NCI-H510A (cell line): ENCODE results near the gene TPGS2.
"Not testable (repeated sequence)": the region's sequence is repeated elsewhere in the genome, so short reads cannot be mapped to it uniquely, and the experiment has no call there.

ENCODE experiments used
- DNase-seq: peaks from one replicate; lab custom pipeline; 2025; lab: John Stamatoyannopoulos, UW

Gene TPGS2

DNA sequence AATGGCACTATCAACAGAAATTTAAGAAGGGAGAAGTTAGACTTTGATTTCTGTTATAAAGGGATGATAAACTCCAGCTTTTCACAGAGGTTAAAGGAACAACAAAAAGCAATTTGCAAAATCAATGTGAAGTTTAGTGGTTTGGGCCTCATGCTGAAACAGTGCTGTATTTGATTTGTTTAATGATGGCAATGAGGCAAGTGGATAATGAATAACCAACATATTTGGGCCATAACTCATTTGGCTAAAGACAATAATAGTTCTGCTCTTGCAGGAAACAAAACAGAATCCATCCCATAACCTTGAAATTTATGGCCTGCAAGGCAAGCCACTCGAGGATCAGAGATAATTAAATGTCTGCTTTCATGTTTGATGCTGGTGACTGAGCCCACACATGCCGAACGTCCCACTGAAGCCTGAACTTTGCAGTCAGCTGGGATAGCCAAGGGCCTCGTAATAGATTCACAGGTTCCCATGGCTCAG, 56.5 kb downstream of the TPGS2 start:
- no peak for DNase-seq

DNA sequence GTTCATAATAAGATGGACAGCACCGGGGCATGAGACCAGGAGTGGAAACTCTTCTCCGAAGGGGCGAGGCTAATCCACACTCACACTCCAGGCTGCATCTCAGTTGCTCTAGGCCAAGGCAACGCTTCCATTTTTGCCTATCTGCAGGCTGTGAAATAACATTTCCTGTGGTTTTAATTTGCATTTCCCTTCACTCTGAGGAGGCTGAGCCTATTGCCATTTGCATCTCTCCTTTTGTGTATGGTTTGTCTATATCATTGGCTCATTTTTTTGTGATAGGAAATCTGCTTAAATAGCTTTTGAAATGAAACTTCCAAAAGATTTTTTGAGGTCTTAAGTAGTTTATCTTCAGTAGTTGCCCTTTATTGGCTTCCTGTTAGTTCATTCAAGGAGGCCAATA, 57.6 kb downstream of the TPGS2 start:
- DNase-seq: no peak

DNA sequence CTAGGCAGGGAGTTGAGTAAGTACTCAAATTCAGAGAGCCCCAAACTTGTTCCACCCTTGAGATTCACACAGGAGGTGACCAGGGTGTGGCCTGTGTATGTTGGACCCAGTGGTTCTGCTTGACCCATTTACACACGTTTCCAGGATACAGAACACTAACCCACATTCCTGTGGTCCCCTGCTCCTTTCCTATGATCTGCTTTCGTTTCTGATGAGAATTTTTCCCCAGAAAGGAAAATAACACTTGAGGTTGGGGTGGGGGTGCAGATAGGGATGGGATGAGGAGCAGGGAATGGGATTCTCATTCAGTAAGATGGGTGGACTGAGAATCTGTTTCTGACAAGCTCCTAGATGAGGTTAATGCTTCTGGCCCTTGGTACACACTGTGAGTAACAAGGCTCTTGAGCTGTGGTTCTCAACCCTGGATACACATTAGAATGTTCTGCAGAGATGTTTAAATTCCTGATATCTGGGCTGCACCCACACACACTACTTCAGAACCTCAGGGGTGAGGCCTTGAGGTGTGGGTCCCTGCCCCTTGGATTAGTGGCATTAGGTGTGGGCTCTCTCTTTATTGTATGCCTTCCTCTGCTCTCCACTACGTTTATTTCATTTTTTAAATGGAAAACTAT, 58.4 kb downstream of the TPGS2 start:
- DNase-seq: no peak

DNA sequence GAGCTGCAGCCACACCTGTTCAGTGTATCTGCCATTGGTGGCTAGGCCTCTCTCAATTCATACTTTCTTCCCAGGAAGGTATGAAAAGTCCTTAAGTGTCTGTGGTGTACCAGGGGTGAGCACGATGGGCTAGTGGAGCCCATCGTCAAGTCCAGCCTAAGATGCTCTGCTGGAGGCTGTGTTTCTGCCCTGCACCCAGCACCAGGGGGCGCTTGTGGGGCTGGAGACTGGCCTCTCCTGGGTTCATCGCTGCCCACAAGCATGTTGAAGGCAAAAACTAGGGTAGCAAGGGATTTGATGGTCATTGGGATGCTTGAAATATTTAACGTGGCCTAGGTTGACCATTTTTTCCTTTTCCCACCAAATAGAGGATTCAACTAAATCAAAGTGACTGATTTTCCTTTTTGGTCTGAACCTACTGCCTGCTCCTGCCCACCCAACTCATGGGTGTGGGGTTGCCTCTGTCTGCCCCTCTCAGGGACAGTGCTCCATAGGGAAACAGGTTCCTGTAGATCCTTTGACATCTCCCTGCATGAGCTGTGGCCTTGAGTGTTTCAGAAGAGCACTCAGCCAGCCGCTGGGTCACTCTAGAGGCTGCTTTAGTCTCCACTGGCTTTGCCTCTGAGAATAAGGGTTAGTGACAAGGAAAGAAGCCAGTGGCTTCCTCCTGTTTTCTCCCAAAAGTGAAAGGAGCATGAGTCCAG, 59.0 kb downstream of the TPGS2 start:
- no peak for DNase-seq

DNA sequence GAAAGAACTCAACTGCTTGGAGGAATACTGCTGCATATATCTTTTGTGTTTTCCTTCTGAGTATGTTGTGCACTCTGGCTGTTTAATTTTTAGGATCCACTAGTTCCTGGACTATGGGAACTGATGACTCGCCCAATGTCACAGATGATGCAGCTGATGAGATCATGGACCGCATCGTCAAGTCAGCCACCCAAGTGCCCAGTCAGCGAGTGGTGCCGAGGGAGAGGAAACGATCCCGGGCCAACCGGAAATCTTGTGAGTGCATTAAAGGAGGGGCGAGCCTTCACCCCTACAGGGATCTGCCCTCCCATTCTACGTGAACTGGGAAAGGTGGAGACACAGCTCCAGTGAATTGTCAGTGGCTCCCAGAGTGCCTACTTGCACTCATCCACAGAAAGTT, 59.6 kb downstream of the TPGS2 start:
- no peak for DNase-seq

DNA sequence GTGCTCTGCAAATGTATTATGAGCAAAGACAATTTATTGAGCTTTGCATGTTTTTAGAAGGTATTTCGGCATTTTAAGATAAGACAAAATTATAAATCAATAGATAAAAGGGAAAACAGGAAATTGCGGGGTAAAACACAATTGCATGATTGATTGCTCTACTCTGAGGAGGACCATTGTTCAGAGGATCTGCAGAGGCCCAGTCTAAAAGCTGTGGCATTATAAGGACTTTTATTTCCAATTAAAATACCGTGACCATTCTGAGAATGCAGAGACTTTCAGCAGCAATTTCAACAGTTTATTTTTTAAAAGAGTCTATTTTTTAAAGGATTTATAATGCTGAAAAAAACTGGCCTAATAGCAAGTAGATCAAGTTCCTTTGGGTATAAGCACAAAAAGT, 62.0 kb downstream of the TPGS2 start:
- DNase-seq: no peak

DNA sequence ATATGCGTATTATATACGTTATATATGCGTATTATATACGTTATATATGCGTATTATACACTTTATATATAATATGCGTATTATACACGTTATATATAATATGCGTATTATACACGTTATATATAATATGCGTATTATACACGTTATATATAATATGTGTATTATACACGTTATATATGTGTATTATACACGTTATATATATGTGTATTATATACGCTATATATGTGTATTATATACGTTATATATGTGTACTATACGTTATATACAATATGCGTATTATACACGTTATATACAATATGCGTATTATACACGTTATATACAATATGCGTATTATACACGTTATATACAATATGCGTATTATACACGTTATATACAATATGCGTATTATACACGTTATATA, 65.8 kb downstream of the TPGS2 start:
- DNase-seq: not testable (repeated sequence)

DNA sequence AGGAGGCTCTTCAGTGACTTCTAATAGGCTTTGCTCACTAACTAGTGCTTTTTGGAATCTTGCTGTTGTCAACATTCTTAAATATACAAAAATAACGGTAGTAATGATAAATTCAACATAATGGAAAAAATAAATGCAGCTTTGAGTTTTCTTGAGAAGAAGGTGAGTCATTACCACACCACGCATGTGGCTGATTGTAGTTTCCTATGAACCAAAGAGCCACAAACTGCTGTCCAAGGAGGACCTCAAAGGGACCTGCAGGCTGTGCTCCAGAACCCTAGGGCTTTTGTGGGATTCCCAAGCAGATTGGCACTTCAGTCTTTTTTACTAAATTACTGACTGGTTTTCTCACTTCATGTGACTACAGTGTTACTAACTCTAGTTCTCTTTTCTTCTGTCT, 66.7 kb downstream of the TPGS2 start:
- no peak for DNase-seq

DNA sequence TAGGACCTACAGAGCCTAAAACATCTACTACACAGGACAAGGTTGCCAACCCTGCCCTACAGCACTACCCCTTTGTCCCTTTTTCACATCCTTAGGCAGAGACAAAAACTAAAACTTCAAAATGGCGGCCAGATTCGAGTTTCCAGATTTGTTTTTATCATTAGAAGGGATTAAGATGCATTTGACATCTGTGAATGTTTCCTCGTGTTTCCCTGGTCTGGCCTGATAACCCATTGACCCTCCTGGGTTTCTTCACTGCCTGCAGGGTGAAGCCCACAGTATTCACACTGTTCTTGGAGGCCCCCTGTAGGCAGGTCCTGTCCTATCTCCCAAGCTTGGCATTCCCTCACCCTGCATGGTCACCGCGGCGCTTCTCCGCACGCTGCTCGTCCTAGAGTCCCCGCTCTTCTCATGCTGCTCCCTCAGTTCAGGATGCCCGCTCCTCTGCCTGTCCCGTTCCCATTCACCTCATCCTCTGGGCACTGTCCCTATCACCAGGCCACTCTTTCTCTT, 67.6 kb downstream of the TPGS2 start:
- DNase-seq: no peak

DNA sequence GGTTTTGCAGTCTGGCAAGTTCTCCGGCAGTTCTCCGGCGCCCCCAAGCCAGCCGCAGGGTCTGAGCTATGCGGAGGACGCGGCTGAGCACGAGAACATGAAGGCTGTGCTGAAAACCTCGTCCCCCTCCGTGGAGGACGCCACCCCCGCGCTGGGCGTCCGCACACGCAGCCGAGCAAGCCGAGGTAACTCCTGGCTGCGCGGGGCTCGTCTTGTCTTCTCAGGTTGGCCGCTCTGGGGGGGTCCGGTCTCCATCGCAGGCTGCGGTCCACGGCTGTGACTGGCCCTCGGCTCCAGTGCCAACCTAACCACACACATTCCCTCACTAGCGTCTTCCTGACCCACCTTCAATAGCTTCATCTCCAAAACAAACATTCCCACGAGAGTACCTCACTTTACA, 68.2 kb downstream of the TPGS2 start:
- no peak for DNase-seq

DNA sequence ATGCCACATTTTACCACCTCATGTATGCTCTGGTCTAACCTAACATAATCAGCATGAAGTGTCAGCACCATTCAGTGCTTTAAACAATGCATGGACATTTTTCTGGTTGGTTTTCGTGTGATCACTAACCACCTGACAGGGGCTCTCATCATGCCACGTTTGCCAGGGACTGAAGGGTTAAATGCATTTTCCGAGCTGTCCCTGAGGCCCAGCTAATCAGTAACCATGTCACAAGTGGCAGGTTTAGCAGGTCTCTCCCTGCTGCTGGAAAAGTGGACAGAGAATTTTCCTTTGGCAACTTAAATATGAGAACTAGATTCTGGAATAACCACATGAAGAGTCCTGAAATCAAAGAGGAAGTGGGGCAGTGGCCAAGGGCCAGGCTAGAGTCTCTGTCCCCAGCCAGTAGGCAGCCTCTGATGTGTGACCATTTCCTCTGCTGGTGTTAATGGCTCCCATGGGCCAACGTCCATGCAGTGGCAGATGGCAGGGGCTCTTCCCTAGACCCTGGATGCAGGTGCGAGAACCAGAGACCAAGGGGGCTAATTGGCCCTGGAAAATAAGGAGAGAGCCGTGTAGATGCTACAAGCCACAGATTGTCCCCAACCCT, 69.5 kb downstream of the TPGS2 start:
- DNase-seq: no peak

DNA sequence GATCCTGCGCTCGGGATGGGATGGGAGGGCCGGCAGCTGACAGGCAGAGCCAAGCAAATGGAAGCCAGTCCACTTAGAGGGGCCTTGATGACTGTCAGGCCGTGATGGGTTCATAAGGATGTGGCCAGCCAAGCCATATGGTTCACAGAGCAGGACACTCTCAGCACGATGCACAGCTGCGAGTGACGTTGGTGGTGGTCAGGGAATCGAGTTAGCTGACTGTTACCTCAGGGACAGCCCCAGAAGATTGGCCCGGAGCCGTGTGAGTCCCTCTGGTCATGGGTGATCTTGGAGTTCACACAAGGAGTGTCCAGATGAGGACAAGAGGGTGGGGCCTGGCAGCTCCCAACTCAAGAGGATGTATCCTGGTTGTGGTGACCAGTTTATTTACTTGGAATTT, 70.2 kb downstream of the TPGS2 start:
- no peak for DNase-seq

DNA sequence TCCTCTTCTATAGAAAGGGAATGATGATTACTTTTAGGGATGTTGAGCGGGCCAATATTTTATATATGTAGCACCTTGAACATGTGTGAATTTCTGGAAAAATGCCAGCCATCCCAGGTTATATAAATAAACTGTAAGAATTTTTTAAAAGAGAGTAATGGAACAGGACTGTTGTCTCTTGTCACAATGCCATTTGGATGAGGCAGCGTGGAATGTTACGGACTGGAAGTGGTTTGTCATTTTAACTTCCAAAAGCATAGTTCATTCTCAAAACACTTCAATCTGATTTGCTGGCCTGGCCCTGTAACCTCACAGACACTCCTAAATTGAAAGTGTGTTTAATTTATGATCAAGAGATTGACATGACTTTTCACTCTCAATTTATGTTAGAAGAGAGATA, 70.8 kb downstream of the TPGS2 start:
- no peak for DNase-seq

DNA sequence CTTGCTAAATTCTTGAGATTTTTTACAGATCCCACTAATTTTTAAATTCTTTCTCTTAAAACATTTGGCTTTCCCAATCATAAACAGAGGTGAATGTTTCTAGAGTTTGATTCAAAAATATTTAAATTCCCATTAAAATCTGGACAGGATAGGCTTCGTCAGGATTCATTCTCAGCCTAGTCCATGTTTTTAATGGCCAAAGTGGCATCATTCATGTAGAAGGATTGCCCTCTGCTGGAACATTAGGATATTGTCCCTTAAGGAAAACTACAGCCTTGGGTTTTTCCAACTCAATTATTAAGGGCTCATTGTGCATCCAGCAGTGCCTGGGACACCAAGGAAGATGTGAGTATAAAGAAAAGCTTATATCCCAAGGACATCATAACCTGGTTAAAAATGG, 71.7 kb downstream of the TPGS2 start:
- DNase-seq: peak; percentile 29

DNA sequence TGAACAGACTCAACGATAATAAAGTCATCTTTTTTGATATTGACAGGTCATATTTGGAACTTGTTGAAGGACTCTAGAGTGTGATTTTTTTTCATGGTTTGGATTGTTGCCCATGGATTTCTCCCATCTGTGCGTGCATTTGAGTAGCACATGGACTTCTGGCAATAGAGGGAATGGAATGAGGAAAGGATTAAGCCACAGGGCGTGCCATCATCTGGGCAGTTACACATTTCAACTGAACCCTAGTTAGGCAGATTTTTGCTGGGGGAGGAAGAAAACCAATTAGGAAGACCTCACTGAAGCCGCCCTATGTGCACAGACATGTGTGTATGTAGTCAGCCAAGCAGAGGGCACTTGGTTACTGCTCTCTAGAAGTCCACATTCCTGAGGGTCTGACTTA, 72.6 kb downstream of the TPGS2 start:
- DNase-seq: no peak

DNA sequence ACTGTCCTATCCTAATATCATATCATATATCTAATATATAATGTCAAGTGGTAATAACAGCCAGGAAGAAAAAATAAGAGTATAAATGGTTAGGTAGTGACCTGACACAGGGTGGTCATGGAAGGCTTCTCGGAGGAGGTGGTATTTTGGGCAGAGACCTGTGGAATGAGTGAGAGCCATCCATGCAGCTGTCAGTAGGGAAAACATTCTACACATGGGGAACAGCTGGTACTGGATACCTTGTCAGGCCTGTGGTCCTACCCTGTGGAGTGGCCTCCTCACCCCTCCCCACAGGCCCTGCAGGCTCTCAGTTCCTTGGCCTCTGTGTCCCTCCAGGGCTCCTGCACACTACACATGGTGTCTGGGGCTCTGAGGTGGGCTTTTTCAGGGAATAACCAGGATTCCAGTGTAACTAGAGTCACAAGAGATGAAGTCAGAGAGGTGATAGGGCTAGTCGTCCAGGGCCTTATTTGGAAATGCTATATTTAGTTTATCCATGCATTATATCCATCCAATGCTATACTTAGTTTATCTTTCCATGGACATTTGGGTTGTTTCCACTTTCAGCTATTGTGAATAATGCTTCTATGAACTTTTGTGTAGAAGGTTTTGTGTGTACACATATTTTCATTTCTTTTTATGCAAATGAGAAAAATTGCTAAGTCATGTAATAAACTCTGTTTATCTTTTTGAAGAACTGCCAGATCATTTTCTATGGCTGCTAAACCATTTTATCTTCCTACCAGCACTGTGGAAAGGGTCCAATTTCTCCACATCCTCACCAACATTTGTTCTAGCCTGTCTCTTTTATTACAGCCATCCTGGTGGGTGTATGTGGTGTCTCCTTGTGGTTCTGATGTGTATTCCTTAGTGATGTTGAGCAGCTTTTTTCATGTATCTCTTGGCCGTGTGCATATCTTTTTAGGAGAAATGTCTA, 75.6 kb downstream of the TPGS2 start:
- DNase-seq: no peak

DNA sequence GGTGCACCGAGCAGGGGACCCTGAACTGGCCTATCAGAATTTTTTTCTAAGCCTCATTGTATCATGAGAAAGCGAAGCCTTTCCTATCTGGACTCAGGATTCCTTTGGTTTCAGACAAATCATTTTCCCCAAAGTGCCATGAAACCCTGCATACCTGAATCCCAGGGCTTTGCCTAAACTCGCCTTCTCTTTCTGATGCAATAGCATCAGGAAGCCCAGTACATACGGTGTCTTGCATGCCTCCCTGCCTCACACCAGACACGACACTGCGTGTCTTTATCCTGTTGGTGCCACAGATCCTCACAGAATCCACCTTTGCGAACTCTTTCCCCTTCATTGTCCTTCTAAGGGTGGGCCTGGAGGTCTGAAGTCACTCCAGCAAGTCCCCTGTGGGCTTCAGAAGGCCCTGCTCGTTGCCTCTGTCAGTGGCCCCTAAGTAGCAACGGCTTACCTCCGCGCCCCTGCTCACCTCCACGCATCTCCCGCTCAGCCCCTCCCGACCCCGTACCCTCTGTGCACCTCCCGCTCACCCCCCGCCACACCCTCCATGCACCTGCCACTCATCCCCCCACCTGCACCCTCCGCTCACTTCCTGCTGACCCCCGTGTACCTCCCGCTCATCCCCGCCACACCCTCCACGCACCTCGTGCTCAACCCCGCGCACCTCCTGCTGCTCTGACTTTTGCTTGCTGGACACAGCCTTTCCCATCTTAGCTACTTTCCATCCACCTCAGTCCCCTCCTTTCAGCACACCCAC, 83.4 kb downstream of the TPGS2 start:
- DNase-seq: no peak

DNA sequence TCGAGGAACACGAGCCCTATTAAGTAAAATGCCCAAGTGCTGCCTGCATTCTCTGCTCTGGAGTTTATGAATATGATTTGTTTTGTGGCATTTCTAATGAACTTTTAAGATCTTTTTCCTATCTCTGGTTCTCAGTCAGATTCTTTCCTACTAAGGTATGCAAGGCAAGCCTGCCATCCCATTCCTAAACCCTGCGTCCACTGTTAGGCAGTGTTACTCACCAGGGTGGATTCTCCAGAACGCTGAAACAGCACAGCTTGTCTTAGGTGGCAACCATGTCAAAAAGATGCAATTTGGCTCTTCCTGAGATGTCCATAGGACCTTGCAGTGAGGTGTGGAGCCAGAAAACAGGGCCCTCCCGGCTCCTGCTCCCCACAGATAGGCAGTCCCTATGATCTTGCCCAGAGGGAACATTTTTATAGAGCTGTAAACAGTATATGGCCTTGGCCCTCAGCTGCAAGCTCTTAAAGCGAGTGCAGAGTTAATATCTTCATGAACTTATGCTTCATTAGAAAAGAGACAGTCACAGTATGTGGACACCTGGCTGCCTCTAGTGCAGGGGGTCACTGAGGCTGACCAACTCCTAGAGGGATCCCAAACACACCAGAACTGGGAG, 84.4 kb downstream of the TPGS2 start:
- no peak for DNase-seq
